ENCODE data around the gene NDFIP1. TPM values are rescaled to one million over a fixed set of nuclear protein-coding genes. Genes with fewer than 3 reads are reported as not detected.

NDFIP1 gene
- total and polyA plus RNA-seq, 2 of the 4 experiments (the other 2 are of a cell fraction): 7.7 to 15.4 TPM

- Histone ChIP-seq H2AK9ac (replicated peaks; ENCODE audit: low read depth, low read length, poor library complexity) (no peak overlapping the region), H4K5ac (ENCODE audit: low read depth, low read length) (no peak overlapping the region; the same call in 1 of the 2 replicates), H3K36me3 (ENCODE audit: control insufficient read depth, insufficient read depth, low read length) (peaks cover 13% of the 10 kb centered on the region), H4K8ac (ENCODE audit: low read depth in 2 of 2, low read length in 2 of 2) (no peak overlapping the region), H2BK5ac (ENCODE audit: low read depth, low read length, poor library complexity, severe bottlenecking) (no peak overlapping the region), H2BK120ac (ENCODE audit: low read depth, low read length) (no peak overlapping the region), H3K27ac (ENCODE audit: insufficient read depth, low read length) (no peak overlapping the region), H4K20me1 (ENCODE audit: insufficient read depth, low read length) (no peaks in the 10 kb centered on the region), H4K91ac (ENCODE audit: insufficient read depth, low read depth, low read length) (no peak overlapping the region), H2BK15ac (ENCODE audit: low read depth, low read length) (no peak overlapping the region), H3K79me1 (ENCODE audit: low read depth in 1 of 2, low read length in 2 of 2) (peaks cover 0 to 13% of the 10 kb centered on the region in 2 experiments; a peak in 3 of 4 replicates), H3K23ac (ENCODE audit: low read depth, low read length) (no peak overlapping the region), H3K9me3 (ENCODE audit: control insufficient read depth, insufficient read depth, low read length) (no peaks in the 10 kb centered on the region), H3K4me3 (ENCODE audit: insufficient read depth, low read depth, low read length) (no peak overlapping the region), H3K56ac (ENCODE audit: extremely low read depth, insufficient read depth, low read length) (no peak overlapping the region), H3K27me3 (ENCODE audit: control insufficient read depth, insufficient read depth, low read length) (no peaks in the 10 kb centered on the region), H3K9ac (ENCODE audit: low read depth, low read length) (no peak overlapping the region), H2BK20ac (ENCODE audit: low read depth, low read length) (no peak overlapping the region), H3K9me1 (ENCODE audit: insufficient read depth, low read length) (no peaks in the 10 kb centered on the region; the same call in 1 of the 2 replicates), H3K4me2 (ENCODE audit: low read depth, low read length) (no peak overlapping the region), H3K18ac (ENCODE audit: low read depth, low read length) (no peak overlapping the region), H3K14ac (replicated peaks; ENCODE audit: low read depth, low read length) (no peak overlapping the region), H2AK5ac (ENCODE audit: low read depth, low read length) (no peak overlapping the region), H2AFZ (replicated peaks; ENCODE audit: low read length, poor library complexity) (no peak overlapping the region), H3K4me1 (ENCODE audit: control insufficient read depth, insufficient read depth, low read length) (peaks cover 5% of the 10 kb centered on the region), H3K4ac (ENCODE audit: low read depth, low read length) (no peak overlapping the region)
- no peak for ATAC-seq (ENCODE audit: low read depth)
- in situ Hi-C loops (cut with MboI; ENCODE audit: low sequenced_read_pairs) (loop anchor here (10.0 kb wide), 1 partner anchor 545 kb away; no protein-coding TSS in a partner anchor), intact Hi-C loops (cut with micrococcal nuclease) (no loop called here), dilution Hi-C loops (cut with HindIII; ENCODE audit: low sequenced_read_pairs, unreplicated experiment) (loop anchor here (25.0 kb wide), 2 partner anchors 162 to 388 kb away; no protein-coding TSS in a partner anchor)
- no TSS peak for BruUV-seq (replicated peaks)
- ChIA-PET CTCF (no interaction called here), POLR2A (ENCODE audit: unreplicated experiment) (no interaction called here)
- DNase-seq: no peak
- WGBS, 2 experiments (ENCODE audit: extremely low coverage in 2 of 2, insufficient read length in 1 of 2): no CpG with 5 or more reads among the region's 1 CpG
- TF ChIP-seq SMC3 (IDR thresholded peaks at IDR 0.05; ENCODE audit: low read depth, low read length) (no peak), RFX5 (IDR thresholded peaks at IDR 0.05; ENCODE audit: low read depth, low read length) (no peak), CHD1 (IDR thresholded peaks at IDR 0.05; ENCODE audit: low read depth, low read length) (no peak), CTCF (conservative IDR thresholded peaks at IDR 0.05; ENCODE audit: low read depth, low read length) (no peak)
Observed at GRCh38 chr5:142149363-142149762, 40.8 kb downstream of the NDFIP1 start.
